OCI-LY1 (cell line): ENCODE results near the gene PXDN.

Source experiments
- H2AFZ ChIP-seq: fragments of 200-600 bp; sonication (generic), shearing (Covaris generic); 2 replicates; pipeline ENCODE4 v1.6.0; 2014; ENCODE audit warnings: antibody characterized with exemption, mild to moderate bottlenecking, low read length
- H3F3A ChIP-seq: fragments of 200-600 bp; sonication (generic), shearing (Covaris generic); 2 replicates; pipeline ENCODE4 v1.6.0; 2014; ENCODE audit warnings: mild to moderate bottlenecking, antibody characterized with exemption, low read length, moderate library complexity; ENCODE audit not compliant: insufficient read depth
- H3K27ac ChIP-seq: fragments of 200-600 bp; sonication (generic); 2 replicates; pipeline ENCODE4 v1.5.1; 2014; ENCODE audit warnings: low read length, mixed run types, mild to moderate bottlenecking, low read depth; ENCODE audit not compliant: poor library complexity, severe bottlenecking
- H3K27me3 ChIP-seq: fragments of 200-600 bp; sonication (generic); 2 replicates; pipeline ENCODE4 v1.6.0; 2014; ENCODE audit warnings: antibody characterized with exemption, mild to moderate bottlenecking, low read length, moderate library complexity; ENCODE audit not compliant: insufficient read depth
- H3K36me3 ChIP-seq: fragments of 200-600 bp; sonication (generic); 2 replicates; pipeline ENCODE4 v1.6.1; 2014; ENCODE audit warnings: mild to moderate bottlenecking, antibody characterized with exemption, low read length, moderate library complexity, mixed read lengths; ENCODE audit not compliant: insufficient read depth
- H3K4me1 ChIP-seq: fragments of 200-600 bp; sonication (generic); 2 replicates; pipeline ENCODE4 v1.5.1; 2014; ENCODE audit warnings: mild to moderate bottlenecking, low read length, moderate library complexity; ENCODE audit not compliant: insufficient read depth, severe bottlenecking
- H3K4me2 ChIP-seq: fragments of 200-600 bp; sonication (generic), shearing (Covaris generic); 2 replicates; pipeline ENCODE4 v1.6.1; 2014; ENCODE audit warnings: low read length
- H3K4me3 ChIP-seq: fragments of 200-600 bp; sonication (generic); 2 replicates; pipeline ENCODE4 v1.5.1; 2014; ENCODE audit warnings: low read length, low read depth, mild to moderate bottlenecking, mixed read lengths; ENCODE audit not compliant: poor library complexity, severe bottlenecking
- H3K79me2 ChIP-seq: fragments of 200-600 bp; shearing (Covaris generic); 2 replicates; pipeline ENCODE4 v1.6.1; 2016; ENCODE audit warnings: mixed run types, low read length, mixed read lengths; ENCODE audit not compliant: insufficient read depth
- H3K9ac ChIP-seq: fragments of 200-600 bp; sonication (generic), shearing (Covaris generic); 2 replicates; pipeline ENCODE4 v1.6.1; 2014; ENCODE audit warnings: mild to moderate bottlenecking, low read length, mixed read lengths
- H3K9me2 ChIP-seq: fragments of 200-600 bp; sonication (generic), shearing (Covaris generic); 2 replicates; pipeline ENCODE4 v1.6.1; 2014; ENCODE audit warnings: low read depth, mild to moderate bottlenecking, low read length, mixed read lengths
- H3K9me3 ChIP-seq: fragments of 200-600 bp; shearing (Covaris generic); 2 replicates; pipeline ENCODE4 v1.6.1; 2014; ENCODE audit warnings: low read length, mixed read lengths
- H4K20me1 ChIP-seq: fragments of 200-600 bp; sonication (generic), shearing (Covaris generic); 2 replicates; pipeline ENCODE4 v1.6.0; 2016; ENCODE audit warnings: mild to moderate bottlenecking, low read length; ENCODE audit not compliant: insufficient read depth
- CTCF ChIP-seq: fragments of 200-600 bp; sonication (generic), shearing (Covaris generic); IDR thresholded peaks from 2 replicates; pipeline ENCODE4 v1.5.1; 2017; ENCODE audit warnings: mild to moderate bottlenecking, antibody characterized with exemption, low read length, moderate library complexity, mixed read lengths
- EZH2 ChIP-seq: fragments of 200-600 bp; sonication (generic), shearing (Covaris generic); IDR thresholded peaks from 2 replicates; pipeline ENCODE4 v1.8.0; 2017; ENCODE audit warnings: borderline replicate concordance, mixed run types, mild to moderate bottlenecking, antibody characterized with exemption, low read length, moderate library complexity, mixed read lengths

PXDN gene

GRCh38 chr2:1613731-1614354 is 130.5 kb downstream of the PXDN start:
- Histone ChIP-seq H3K36me3 (no peaks in the 10 kb centered on the region), H3K27ac (peak overlapping the region; percentile 89), H2AFZ (no peak overlapping the region), H3K9me3 (no peaks in the 10 kb centered on the region), H3K4me2 (no peak overlapping the region; the same call in 1 of the 2 replicates), H3K4me1 (peaks cover 75% of the 10 kb centered on the region), H3K4me3 (no peak overlapping the region), H3K79me2 (no peaks in the 10 kb centered on the region), H3K9ac (no peak overlapping the region; the same call in 1 of the 2 replicates), H3F3A (no peaks in the 10 kb centered on the region), H3K9me2 (no peaks in the 10 kb centered on the region), H4K20me1 (no peaks in the 10 kb centered on the region), H3K27me3 (no peaks in the 10 kb centered on the region)
- TF ChIP-seq EZH2 (no peak), CTCF (no peak)

- Histone ChIP-seq H3F3A (no peaks in the 10 kb centered on the region), H2AFZ (no peak overlapping the region), H3K27ac (peak overlapping the region; percentile 89), H3K27me3 (no peaks in the 10 kb centered on the region), H3K9me3 (no peaks in the 10 kb centered on the region), H3K36me3 (no peaks in the 10 kb centered on the region), H3K4me1 (peaks cover 74% of the 10 kb centered on the region), H3K79me2 (no peaks in the 10 kb centered on the region), H4K20me1 (no peaks in the 10 kb centered on the region), H3K4me2 (no peak overlapping the region), H3K4me3 (no peak overlapping the region), H3K9ac (no peak overlapping the region; the same call in 1 of the 2 replicates), H3K9me2 (no peaks in the 10 kb centered on the region)
- TF ChIP-seq CTCF: no peak
- no peak for TF ChIP-seq EZH2
Measured at GRCh38 chr2:1613078-1613445, 131.3 kb downstream of the PXDN start.

GRCh38 chr2:1612391-1613077 is 131.8 kb downstream of the PXDN start:
- Histone ChIP-seq H3K4me2 (no peak overlapping the region), H3K27ac (no peak overlapping the region), H3K9ac (no peak overlapping the region; the same call in 1 of the 2 replicates), H3K4me1 (peaks cover 69% of the 10 kb centered on the region), H3F3A (no peaks in the 10 kb centered on the region), H3K27me3 (no peaks in the 10 kb centered on the region), H2AFZ (no peak overlapping the region), H3K36me3 (no peaks in the 10 kb centered on the region), H3K9me3 (no peaks in the 10 kb centered on the region), H3K9me2 (no peaks in the 10 kb centered on the region), H4K20me1 (no peaks in the 10 kb centered on the region), H3K4me3 (no peak overlapping the region), H3K79me2 (no peaks in the 10 kb centered on the region)
- TF ChIP-seq EZH2 (no peak), CTCF (no peak)
